MCF 10A (cell line): ENCODE data around the gene GRIK3. TPM values are rescaled to one million over a fixed set of nuclear protein-coding genes. Genes with fewer than 3 reads are reported as not detected.

ENCODE experiments used
- BruUV-seq: library from RNA; stranded (reverse); fragments of 400-500 nt; replicated peaks from 2 replicates; lab custom pipeline; 2021; lab: Mats Ljungman, UMichigan
- CTCF ChIA-PET: fragments of 300-600 bp; sonication (Branson Sonifier 250); formaldehyde crosslinking; extraction: SDS; loops from one replicate; lab custom pipeline; 2021; ENCODE audit warnings: antibody characterized with exemption, inconsistent platforms; lab: Yijun Ruan, JAX
- POLR2A ChIA-PET: fragments of 300-600, 350-650 bp; sonication (Branson Sonifier 250); formaldehyde crosslinking; extraction: SDS; loops from one replicate; lab custom pipeline; 2020; ENCODE audit warnings: antibody characterized with exemption, inconsistent platforms; lab: Yijun Ruan, JAX
- DNase-seq: peaks from one replicate; pipeline ENCODE4 v3.0.0-alpha.2; 2018; ENCODE audit not compliant: unreplicated experiment
- H3K27ac Mint-ChIP-seq: one replicate; pipeline ENCODE4 v1.8.0; 2022; ENCODE audit warnings: mild to moderate bottlenecking, low read depth, mixed read lengths; ENCODE audit not compliant: unreplicated experiment
- H3K27me3 Mint-ChIP-seq: one replicate; pipeline ENCODE4 v1.8.0; 2022; ENCODE audit warnings: mixed read lengths; ENCODE audit not compliant: insufficient read depth, unreplicated experiment
- H3K36me3 Mint-ChIP-seq: one replicate; pipeline ENCODE4 v1.8.0; 2022; ENCODE audit warnings: mild to moderate bottlenecking, moderate library complexity, mixed read lengths; ENCODE audit not compliant: insufficient read depth, unreplicated experiment
- H3K4me1 Mint-ChIP-seq: one replicate; pipeline ENCODE4 v1.8.0; 2022; ENCODE audit warnings: mixed read lengths; ENCODE audit not compliant: insufficient read depth, unreplicated experiment
- H3K4me3 Mint-ChIP-seq: one replicate; pipeline ENCODE4 v1.8.0; 2022; ENCODE audit warnings: mild to moderate bottlenecking, moderate library complexity, mixed read lengths; ENCODE audit not compliant: unreplicated experiment
- H3K9me3 Mint-ChIP-seq: one replicate; pipeline ENCODE4 v1.8.0; 2022; ENCODE audit warnings: mixed read lengths; ENCODE audit not compliant: unreplicated experiment
- intact Hi-C: fragments of 100-400 bp; cut with micrococcal nuclease; formaldehyde crosslinking; loops from 2 replicates; pipeline ENCODE4 v1.14.1; 2022
- total RNA-seq: library from RNA; stranded (reverse); gene quantifications from 2 replicates; pipeline ENCODE4 v1.2.3, GENCODE V29; 2022
- TF ChIP-seq, protein P1 (sequence below): fragments of 200-600 bp; IDR thresholded peaks from one replicate; pipeline ENCODE4 v1.8.0; 2022; ENCODE audit warnings: antibody characterized with exemption, mild to moderate bottlenecking; ENCODE audit not compliant: unreplicated experiment

GRIK3 gene
- total RNA-seq, 1 experiment from 2014 or later = not detected

DNA sequence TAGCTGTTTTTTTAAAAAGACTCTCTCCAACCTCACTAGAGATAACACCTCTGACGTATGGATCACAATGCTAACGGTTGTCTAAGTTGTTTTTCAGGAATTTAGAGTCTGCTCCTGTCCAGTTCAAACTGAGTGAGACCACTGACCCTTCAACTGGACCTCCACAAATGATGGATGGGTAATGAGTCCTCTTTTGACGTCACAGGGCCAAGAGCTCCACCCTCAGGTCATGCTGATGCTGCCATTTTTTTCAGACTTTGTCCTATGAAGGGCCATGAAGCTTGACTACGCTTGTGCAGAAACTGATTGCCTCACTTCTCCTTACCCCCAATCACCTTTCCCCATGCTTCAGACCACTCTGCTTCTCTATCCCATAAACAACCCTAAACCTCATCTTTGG lies 16.6 kb downstream of the GRIK3 start:
- POLR2A ChIA-PET = no interaction called here
- CTCF ChIA-PET = interaction anchor here (0.6 kb wide), 1 partner anchor 15 kb away, joined by 3 read pairs; no protein-coding TSS in a partner anchor
- no peak overlapping the region for H3K4me3 Mint-ChIP-seq
- TF ChIP-seq, protein P1, sequence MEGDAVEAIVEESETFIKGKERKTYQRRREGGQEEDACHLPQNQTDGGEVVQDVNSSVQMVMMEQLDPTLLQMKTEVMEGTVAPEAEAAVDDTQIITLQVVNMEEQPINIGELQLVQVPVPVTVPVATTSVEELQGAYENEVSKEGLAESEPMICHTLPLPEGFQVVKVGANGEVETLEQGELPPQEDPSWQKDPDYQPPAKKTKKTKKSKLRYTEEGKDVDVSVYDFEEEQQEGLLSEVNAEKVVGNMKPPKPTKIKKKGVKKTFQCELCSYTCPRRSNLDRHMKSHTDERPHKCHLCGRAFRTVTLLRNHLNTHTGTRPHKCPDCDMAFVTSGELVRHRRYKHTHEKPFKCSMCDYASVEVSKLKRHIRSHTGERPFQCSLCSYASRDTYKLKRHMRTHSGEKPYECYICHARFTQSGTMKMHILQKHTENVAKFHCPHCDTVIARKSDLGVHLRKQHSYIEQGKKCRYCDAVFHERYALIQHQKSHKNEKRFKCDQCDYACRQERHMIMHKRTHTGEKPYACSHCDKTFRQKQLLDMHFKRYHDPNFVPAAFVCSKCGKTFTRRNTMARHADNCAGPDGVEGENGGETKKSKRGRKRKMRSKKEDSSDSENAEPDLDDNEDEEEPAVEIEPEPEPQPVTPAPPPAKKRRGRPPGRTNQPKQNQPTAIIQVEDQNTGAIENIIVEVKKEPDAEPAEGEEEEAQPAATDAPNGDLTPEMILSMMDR = no peak
- no peak for DNase-seq
- no TSS peak for BruUV-seq
- no peaks in the 10 kb centered on the region for H3K27me3 Mint-ChIP-seq
- no peak overlapping the region for H3K27ac Mint-ChIP-seq
- no peaks in the 10 kb centered on the region for H3K4me1 Mint-ChIP-seq
- intact Hi-C loops = no loop called here
- H3K36me3 Mint-ChIP-seq = no peaks in the 10 kb centered on the region
- H3K9me3 Mint-ChIP-seq = peaks cover 15% of the 10 kb centered on the region

DNA sequence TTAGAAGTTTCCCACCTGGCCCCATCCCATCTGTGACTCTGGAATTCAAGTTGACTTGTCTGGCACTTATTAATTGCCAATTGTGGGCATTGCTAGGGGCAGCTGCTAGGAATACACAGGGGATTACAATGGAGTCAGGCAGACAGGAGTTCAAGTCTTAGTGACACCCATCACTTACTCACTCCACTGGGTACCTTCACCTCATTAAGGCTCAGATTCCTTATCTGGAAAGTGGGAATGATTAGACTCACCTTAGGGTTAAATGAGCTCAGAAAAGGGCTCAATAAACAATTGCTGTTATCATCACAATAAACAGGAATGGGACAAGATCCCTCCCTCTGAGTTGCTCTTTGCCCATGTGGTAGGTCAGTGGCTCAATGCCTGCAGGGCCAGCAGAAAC lies 18.2 kb downstream of the GRIK3 start:
- Mint-ChIP-seq H3K27ac (no peak overlapping the region), H3K27me3 (no peaks in the 10 kb centered on the region), H3K4me3 (no peak overlapping the region), H3K36me3 (no peaks in the 10 kb centered on the region), H3K4me1 (no peaks in the 10 kb centered on the region), H3K9me3 (peaks cover 15% of the 10 kb centered on the region)
- BruUV-seq = no TSS peak
- POLR2A ChIA-PET = no interaction called here
- intact Hi-C loops = no loop called here
- TF ChIP-seq, protein P1 = no peak
- no peak for DNase-seq
- CTCF ChIA-PET = no interaction called here

DNA sequence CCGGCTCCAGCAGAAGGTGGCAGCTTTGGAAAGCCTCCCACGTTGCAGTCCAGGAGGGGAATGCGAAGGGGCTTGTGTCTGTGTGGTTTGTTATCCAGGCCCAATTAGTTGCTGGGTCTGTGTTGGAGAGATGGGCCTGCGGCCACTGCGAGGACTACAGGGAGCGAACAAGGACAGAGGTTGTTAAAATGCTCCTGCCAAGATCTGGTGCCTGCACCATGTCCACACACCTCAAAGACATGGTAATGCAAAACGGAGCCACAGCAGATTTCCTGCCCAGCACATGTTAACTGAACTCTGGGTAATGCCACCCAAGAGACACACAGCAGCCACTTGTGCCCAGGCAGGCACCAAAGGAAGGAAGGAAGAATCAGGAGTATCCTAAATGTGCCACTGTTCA lies 18.6 kb downstream of the GRIK3 start:
- Mint-ChIP-seq H3K9me3 (peaks cover 15% of the 10 kb centered on the region), H3K36me3 (no peaks in the 10 kb centered on the region), H3K27me3 (no peaks in the 10 kb centered on the region), H3K4me3 (no peak overlapping the region), H3K27ac (no peak overlapping the region), H3K4me1 (no peaks in the 10 kb centered on the region)
- BruUV-seq = no TSS peak
- ChIA-PET POLR2A (no interaction called here), CTCF (no interaction called here)
- intact Hi-C loops = no loop called here
- DNase-seq = no peak
- TF ChIP-seq, protein P1 = no peak

DNA sequence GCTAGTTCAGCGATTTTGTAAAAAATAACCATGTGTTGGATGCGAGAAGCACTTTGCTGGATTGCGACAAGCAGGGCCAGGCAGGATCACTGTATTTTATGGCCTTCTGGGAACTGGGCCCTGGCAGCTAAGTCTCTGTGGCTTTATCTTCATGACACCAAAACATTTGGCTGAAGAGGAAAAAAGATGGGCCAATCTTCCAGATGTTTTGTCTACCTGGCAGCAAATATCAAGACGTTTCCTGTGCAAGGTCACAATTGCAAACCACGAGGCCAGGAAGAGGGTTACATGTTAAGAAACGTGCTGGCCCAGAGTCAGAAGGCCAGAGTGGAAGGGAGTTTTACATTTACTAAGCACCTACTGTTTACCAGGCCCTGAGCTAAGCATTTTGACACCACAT lies 22.1 kb downstream of the GRIK3 start:
- Mint-ChIP-seq H3K27ac (no peak overlapping the region), H3K9me3 (peaks cover 7% of the 10 kb centered on the region), H3K27me3 (no peaks in the 10 kb centered on the region), H3K4me1 (no peaks in the 10 kb centered on the region), H3K4me3 (no peak overlapping the region), H3K36me3 (no peaks in the 10 kb centered on the region)
- POLR2A ChIA-PET = no interaction called here
- CTCF ChIA-PET = no interaction called here
- DNase-seq = no peak
- BruUV-seq = no TSS peak
- intact Hi-C loops = no loop called here
- TF ChIP-seq, protein P1 = no peak
